ENCODE results near the gene MBNL1.

The MBNL1 gene

GRCh38 chr3:152448091-152448490 lies 179.4 kb downstream of the MBNL1 start:
- no peak for DNase-seq (ENCODE audit: low read depth)

- DNase-seq (ENCODE audit: low read depth): no peak
These were observed 183.6 kb downstream of the MBNL1 start for GRCh38 chr3:152452318-152452717.

DNA sequence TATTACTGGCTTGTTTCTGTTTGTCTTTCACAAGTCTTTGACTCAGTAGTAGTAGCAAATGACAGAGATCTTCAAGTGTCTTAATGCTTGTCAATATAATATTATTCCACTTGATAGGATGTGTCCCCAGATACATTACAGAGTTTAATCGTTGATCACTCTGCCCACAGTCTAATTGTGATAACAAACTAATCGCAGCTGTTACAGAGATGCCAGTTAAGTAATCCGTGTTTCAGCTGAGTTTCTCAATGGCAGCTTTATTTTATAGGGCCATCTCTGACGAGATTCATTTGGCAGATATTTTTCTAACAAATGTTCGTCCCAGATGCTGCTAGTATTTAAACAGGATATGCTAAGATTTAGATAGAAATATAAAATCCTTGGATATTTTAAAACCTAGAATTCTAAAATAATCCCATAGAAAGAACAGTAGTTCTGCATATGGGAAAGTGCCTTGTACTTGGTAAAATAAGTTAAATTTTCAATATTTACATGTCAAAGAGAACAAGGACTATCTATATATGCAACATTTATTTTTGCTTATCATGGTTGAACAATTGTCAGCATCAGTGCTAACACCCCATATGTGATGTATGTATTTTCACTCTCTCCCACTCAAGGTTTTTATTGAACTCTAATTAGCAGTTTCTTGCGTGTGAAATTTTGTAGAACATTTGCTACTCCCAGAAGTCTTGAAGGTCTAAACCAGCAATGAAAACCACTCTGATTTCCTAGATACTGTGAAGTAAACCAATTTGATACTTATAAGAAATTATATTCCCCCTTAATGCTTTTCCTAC lies 185.5 kb downstream of the MBNL1 start:
- no peak for DNase-seq (ENCODE audit: low read depth)

GRCh38 chr3:152455989-152456388 lies 187.3 kb downstream of the MBNL1 start:
- no peak for DNase-seq (ENCODE audit: low read depth)

DNA sequence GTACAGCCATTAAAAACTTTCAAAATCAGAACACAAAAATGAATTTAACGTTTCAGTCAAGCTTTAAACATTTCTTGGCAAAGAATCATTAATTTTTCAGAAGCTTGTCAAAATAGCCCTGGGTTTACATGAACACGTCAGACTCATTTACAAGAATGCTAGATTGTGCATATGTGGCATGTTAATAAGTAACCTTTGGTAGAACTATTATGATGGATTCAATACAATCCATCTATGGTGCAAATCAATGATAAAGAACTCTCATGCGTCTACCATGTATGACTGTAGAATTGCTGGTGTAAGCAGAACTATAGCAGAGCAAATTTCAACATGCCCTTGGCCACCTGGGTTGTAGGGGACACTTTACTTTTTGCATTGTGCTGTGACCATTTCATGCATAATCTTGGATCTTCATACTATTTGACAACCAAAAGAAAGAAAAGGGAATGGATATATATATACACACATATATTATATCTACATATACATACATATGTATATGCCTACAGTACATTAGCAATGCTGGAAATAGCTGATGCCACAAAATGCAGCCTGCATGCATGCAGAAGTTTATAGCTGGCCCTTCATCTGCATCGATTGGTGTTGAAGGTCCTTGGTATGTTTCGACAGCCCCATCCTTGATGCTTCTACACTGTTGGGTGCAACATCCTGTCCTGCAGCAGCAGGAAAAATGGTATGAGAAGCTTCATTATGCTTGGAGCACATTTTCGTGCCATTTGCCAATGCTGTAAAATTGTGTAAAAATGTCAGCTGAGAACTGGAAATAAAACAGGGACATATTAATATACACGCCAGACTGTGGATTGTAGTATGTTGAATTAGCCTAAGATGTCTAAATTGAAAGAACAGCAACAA lies 189.0 kb downstream of the MBNL1 start:
- no peak for DNase-seq (ENCODE audit: low read depth)

- DNase-seq (ENCODE audit: low read depth): no peak
These were observed 189.8 kb downstream of the MBNL1 start for GRCh38 chr3:152458376-152459117.

GRCh38 chr3:152459118-152459515 lies 190.4 kb downstream of the MBNL1 start:
- DNase-seq (ENCODE audit: low read depth): no peak

- no peak for DNase-seq (ENCODE audit: low read depth)
These were observed 190.8 kb downstream of the MBNL1 start for GRCh38 chr3:152459572-152459971.

GRCh38 chr3:152460936-152461335 lies 192.2 kb downstream of the MBNL1 start:
- DNase-seq (ENCODE audit: low read depth): no peak

DNA sequence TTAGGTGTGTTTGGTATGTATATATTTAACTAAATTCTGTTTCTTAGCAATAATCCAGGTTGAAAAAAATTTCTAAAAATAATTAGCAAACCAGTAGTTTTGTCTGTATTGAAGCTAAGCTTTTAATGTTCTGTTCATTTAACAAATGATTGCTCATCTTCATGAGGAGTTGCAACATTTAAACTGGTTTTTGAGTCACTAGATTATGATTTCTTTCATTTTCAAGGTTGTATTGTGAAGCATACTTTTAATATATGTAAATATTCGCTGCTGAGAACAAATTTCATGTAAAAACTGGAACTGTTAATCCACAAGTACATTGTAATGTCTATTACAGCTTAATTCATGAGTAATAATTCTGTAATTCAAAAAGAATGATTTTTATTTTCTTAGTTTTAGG lies 192.7 kb downstream of the MBNL1 start:
- DNase-seq (ENCODE audit: low read depth): no peak

- no peak for DNase-seq (ENCODE audit: low read depth)
These were observed 198.1 kb downstream of the MBNL1 start for GRCh38 chr3:152466784-152467183.

- no peak for DNase-seq (ENCODE audit: low read depth)
These were observed 200.7 kb downstream of the MBNL1 start for GRCh38 chr3:152469248-152470025.

- DNase-seq (ENCODE audit: low read depth): no peak
These were observed 201.4 kb downstream of the MBNL1 start for GRCh38 chr3:152470095-152470494.

- no peak for DNase-seq (ENCODE audit: low read depth)
These were observed 202.2 kb downstream of the MBNL1 start for GRCh38 chr3:152470893-152471292.

DNA sequence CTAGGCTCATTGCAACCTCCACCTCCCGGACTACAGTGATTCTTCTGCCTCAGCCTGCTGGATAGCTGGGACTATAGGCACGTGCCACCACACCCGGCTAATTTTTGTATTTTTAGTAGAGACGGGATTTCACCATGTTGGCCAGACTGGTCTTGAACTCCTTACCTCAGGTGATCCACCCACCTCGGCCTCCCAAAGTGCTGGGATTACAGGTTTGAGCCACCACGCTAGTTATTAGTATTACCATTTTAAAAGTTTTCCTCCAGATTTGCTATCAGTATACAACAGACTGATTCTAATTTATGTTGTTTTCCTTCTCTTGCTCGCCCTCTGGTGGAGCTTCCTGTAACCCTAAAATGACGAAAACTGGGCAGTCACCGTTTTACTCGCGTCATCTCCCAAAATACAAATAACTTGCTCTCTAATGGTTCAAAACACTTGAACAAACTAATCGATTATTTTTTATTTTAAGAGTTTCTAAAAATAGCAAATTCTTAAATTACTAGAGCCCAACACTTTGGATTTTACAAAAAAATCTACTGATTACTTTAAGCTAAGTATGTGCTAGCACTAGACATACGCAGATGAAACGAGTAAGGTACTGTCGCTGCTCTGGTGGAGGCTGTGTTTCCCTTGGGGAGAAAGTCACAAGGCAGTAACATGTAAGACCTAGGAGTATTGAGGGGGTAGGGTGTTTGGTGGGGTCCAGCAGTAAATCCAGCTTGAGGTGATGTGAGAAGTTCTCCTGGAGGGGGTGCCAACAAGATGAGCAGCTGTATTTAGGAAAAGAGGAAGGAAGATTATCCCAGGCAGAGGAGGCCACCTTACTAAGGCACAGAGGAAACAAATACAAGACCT lies 203.3 kb downstream of the MBNL1 start:
- DNase-seq (ENCODE audit: low read depth): peak; percentile 47

DNA sequence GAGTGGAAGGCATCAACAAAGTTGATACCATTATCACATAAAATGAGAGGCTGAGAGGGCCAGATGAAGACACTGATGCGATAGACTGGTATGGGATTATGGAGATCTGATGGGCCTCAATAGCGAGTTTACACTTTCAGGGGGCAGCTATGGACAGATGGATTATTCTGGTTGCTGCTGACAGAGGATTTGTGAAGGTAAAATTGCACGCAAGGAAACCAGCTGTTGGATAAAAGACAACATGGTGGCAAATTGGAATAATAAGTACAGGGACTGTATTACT lies 203.9 kb downstream of the MBNL1 start:
- DNase-seq (ENCODE audit: low read depth): no peak

DNA sequence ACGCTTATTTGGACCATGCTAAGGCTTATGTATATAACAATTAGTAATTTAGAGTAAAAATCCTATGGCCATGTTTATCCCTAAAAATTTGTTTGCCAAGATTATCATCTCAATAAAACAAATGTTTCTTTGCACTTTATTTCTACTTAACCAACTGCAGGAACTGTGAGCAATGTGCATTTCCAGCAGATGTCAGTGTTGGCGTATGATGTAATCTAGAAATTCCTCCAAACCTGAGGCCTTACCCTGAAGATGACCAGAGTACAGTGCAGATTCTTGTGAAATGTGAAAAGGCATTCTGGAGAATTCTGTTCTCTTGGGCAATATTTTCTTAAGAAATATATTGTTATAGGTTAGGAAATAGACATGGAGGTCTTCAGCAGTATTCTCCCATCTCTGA lies 205.9 kb downstream of the MBNL1 start:
- no peak for DNase-seq (ENCODE audit: low read depth)

- no peak for DNase-seq (ENCODE audit: low read depth)
These were observed 208.7 kb downstream of the MBNL1 start for GRCh38 chr3:152477422-152477821.

- no peak for DNase-seq (ENCODE audit: low read depth)
These were observed 211.7 kb downstream of the MBNL1 start for GRCh38 chr3:152480282-152480953.

DNA sequence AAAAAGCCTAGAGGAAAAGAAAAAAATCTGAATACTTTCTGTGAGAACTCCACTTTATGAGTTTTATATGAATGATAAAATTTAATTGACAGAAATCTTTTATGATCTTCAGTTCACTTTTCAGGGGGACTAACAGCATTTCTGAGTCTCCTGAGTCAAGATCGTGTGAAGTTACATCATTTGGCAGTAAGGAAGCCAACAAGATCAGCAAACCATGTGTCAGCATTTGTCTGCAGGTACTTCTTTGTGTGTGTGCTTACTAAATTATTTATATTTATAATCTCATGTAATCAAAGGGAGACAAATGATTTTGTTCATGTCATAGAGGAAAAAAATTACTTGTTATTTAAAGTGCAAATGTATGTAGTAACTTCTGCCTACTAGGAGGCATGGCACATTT lies 217.6 kb downstream of the MBNL1 start:
- DNase-seq (ENCODE audit: low read depth): no peak

All from activated gamma-delta T cell treated with anti-CD3 and anti-CD28 coated beads, Interleukin-2, amount 50 U/mL, for 16 hours (primary cell).